GM18520 (cell line): ENCODE results near the gene FABP3.
"Not testable (repeated sequence)": the region's sequence is repeated elsewhere in the genome, so short reads cannot be mapped to it uniquely, and the experiment has no call there.

Experiments used
- ATAC-seq: cut with Tn5 transposase; IDR thresholded peaks from one replicate; pipeline ENCODE4 v1.9.1; 2021; ENCODE audit not compliant: unreplicated experiment

The FABP3 gene

GRCh38 chr1:31399976-31400375 lies 27.1 kb upstream of the FABP3 start:
- no peak for ATAC-seq

GRCh38 chr1:31398246-31398645 lies 25.4 kb upstream of the FABP3 start:
- ATAC-seq = no peak

GRCh38 chr1:31397360-31398095 lies 24.7 kb upstream of the FABP3 start:
- no peak for ATAC-seq

GRCh38 chr1:31396633-31397351 lies 23.9 kb upstream of the FABP3 start:
- no peak for ATAC-seq

- ATAC-seq = no peak
Observed at GRCh38 chr1:31394584-31395193, 21.8 kb upstream of the FABP3 start.

GRCh38 chr1:31393463-31393862 lies 20.6 kb upstream of the FABP3 start:
- no peak for ATAC-seq

- ATAC-seq = no peak
Observed at GRCh38 chr1:31390071-31390470, 17.2 kb upstream of the FABP3 start.

GRCh38 chr1:31389616-31390015 lies 16.7 kb upstream of the FABP3 start:
- no peak for ATAC-seq

- no peak for ATAC-seq
Observed at GRCh38 chr1:31387612-31388011, 14.7 kb upstream of the FABP3 start.

GRCh38 chr1:31386576-31387243 lies 13.8 kb upstream of the FABP3 start:
- not testable (repeated sequence) for ATAC-seq

GRCh38 chr1:31383967-31384366 lies 11.1 kb upstream of the FABP3 start:
- ATAC-seq = no peak

- ATAC-seq = no peak
Observed at GRCh38 chr1:31382379-31382989, 9.6 kb upstream of the FABP3 start.

GRCh38 chr1:31381394-31382294 lies 8.8 kb upstream of the FABP3 start:
- no peak for ATAC-seq

- ATAC-seq = no peak
Observed at GRCh38 chr1:31380181-31380580, 7.3 kb upstream of the FABP3 start.

- ATAC-seq = no peak
Observed at GRCh38 chr1:31378001-31378400, 5.1 kb upstream of the FABP3 start.

GRCh38 chr1:31377364-31377863 lies 4.5 kb upstream of the FABP3 start:
- no peak for ATAC-seq

- no peak for ATAC-seq
Observed at GRCh38 chr1:31376375-31377134, 3.7 kb upstream of the FABP3 start.

GRCh38 chr1:31374511-31375196 lies 1.8 kb upstream of the FABP3 start:
- ATAC-seq = no peak
